MG63 (cell line): ENCODE measurements around the gene GALNTL6. TPM values are rescaled to one million over a fixed set of nuclear protein-coding genes. Genes with fewer than 3 reads are reported as not detected.

Source experiments
- DNase-seq: peaks from one replicate; pipeline ENCODE4 v3.0.0-alpha.2; 2020
- H3K27me3 ChIP-seq: fragments of 250-450 bp; sonication (Bioruptor Pico); 2 replicates; pipeline ENCODE4 v1.5.1; 2020; ENCODE audit warnings: mild to moderate bottlenecking, moderate library complexity
- H3K36me3 ChIP-seq: fragments of 250-450 bp; sonication (Bioruptor Pico); 2 replicates; pipeline ENCODE4 v1.5.1; 2020; ENCODE audit warnings: mild to moderate bottlenecking, moderate library complexity
- H3K4me3 ChIP-seq: fragments of 250-450 bp; sonication (Bioruptor Pico); 2 replicates; pipeline ENCODE4 v1.5.1; 2020; ENCODE audit warnings: mild to moderate bottlenecking, moderate library complexity
- H3K9me3 ChIP-seq: fragments of 250-450 bp; sonication (Bioruptor Pico); 2 replicates; pipeline ENCODE4 v1.5.1; 2020; ENCODE audit warnings: mild to moderate bottlenecking, moderate library complexity
- total RNA-seq: library from RNA; depleted of rRNA; stranded (reverse); fragments of >200 nt; shearing (Covaris generic); gene quantifications from 2 replicates; pipeline ENCODE4 v1.2.3, GENCODE V29; 2014; ENCODE audit warnings: low replicate concordance

GALNTL6 gene
- total RNA-seq, 1 experiment from 2014 or later: not detected

- H3K36me3 ChIP-seq: no peaks in the 10 kb centered on the region
- H3K9me3 ChIP-seq: no peaks in the 10 kb centered on the region; the same call in 1 of the 2 replicates
- DNase-seq: peak; percentile 30
- no peak overlapping the region for H3K4me3 ChIP-seq
- H3K27me3 ChIP-seq: no peaks in the 10 kb centered on the region
These were observed 1183.5 kb downstream of the GALNTL6 start for GRCh38 chr4:172996571-172997216.

GRCh38 chr4:172997217-172997609 is 1184.0 kb downstream of the GALNTL6 start:
- H3K36me3 ChIP-seq: no peaks in the 10 kb centered on the region
- no peak overlapping the region for H3K4me3 ChIP-seq
- H3K27me3 ChIP-seq: no peaks in the 10 kb centered on the region
- no peaks in the 10 kb centered on the region; the same call in 1 of the 2 replicates for H3K9me3 ChIP-seq
- no peak for DNase-seq

- Histone ChIP-seq H3K9me3 (no peaks in the 10 kb centered on the region; the same call in 1 of the 2 replicates), H3K27me3 (no peaks in the 10 kb centered on the region), H3K4me3 (no peak overlapping the region), H3K36me3 (no peaks in the 10 kb centered on the region)
- DNase-seq: no peak
These were observed 1184.7 kb downstream of the GALNTL6 start for GRCh38 chr4:172997856-172998255.

GRCh38 chr4:172998527-172999469 is 1185.6 kb downstream of the GALNTL6 start:
- no peaks in the 10 kb centered on the region; the same call in 1 of the 2 replicates for H3K9me3 ChIP-seq
- no peak overlapping the region for H3K4me3 ChIP-seq
- no peaks in the 10 kb centered on the region for H3K36me3 ChIP-seq
- DNase-seq: peak; percentile 11
- no peaks in the 10 kb centered on the region for H3K27me3 ChIP-seq

GRCh38 chr4:173001571-173001970 is 1188.4 kb downstream of the GALNTL6 start:
- Histone ChIP-seq H3K9me3 (no peaks in the 10 kb centered on the region; the same call in 1 of the 2 replicates), H3K36me3 (no peaks in the 10 kb centered on the region), H3K27me3 (peaks cover 2% of the 10 kb centered on the region; the same call in 1 of the 2 replicates), H3K4me3 (no peak overlapping the region)
- no peak for DNase-seq

- Histone ChIP-seq H3K9me3 (no peaks in the 10 kb centered on the region; the same call in 1 of the 2 replicates), H3K27me3 (peaks cover 2% of the 10 kb centered on the region; the same call in 1 of the 2 replicates), H3K4me3 (no peak overlapping the region), H3K36me3 (no peaks in the 10 kb centered on the region)
- DNase-seq: no peak
These were observed 1189.8 kb downstream of the GALNTL6 start for GRCh38 chr4:173002830-173003561.

GRCh38 chr4:173005912-173006633 is 1192.9 kb downstream of the GALNTL6 start:
- no peak overlapping the region for H3K4me3 ChIP-seq
- DNase-seq: no peak

GRCh38 chr4:173008436-173008835 is 1195.2 kb downstream of the GALNTL6 start:
- Histone ChIP-seq H3K4me3 (no peak overlapping the region), H3K27me3 (peaks cover 2% of the 10 kb centered on the region; the same call in 1 of the 2 replicates), H3K36me3 (no peaks in the 10 kb centered on the region), H3K9me3 (no peaks in the 10 kb centered on the region)
- no peak for DNase-seq

More at GRCh38 chr4:173005912-173006633, 1192.9 kb downstream of the GALNTL6 start:
- Histone ChIP-seq H3K36me3 (no peaks in the 10 kb centered on the region), H3K27me3 (peaks cover 2% of the 10 kb centered on the region; the same call in 1 of the 2 replicates), H3K9me3 (no peaks in the 10 kb centered on the region)

GRCh38 chr4:173009129-173009823 is 1196.1 kb downstream of the GALNTL6 start:
- Histone ChIP-seq H3K4me3 (no peak overlapping the region), H3K27me3 (peaks cover 2% of the 10 kb centered on the region; the same call in 1 of the 2 replicates), H3K36me3 (no peaks in the 10 kb centered on the region), H3K9me3 (no peaks in the 10 kb centered on the region)
- DNase-seq: no peak

GRCh38 chr4:173012608-173013007 is 1199.4 kb downstream of the GALNTL6 start:
- Histone ChIP-seq H3K27me3 (no peaks in the 10 kb centered on the region), H3K9me3 (no peaks in the 10 kb centered on the region), H3K4me3 (no peak overlapping the region), H3K36me3 (no peaks in the 10 kb centered on the region)
- DNase-seq: no peak

GRCh38 chr4:173013232-173013930 is 1200.2 kb downstream of the GALNTL6 start:
- H3K27me3 ChIP-seq: no peaks in the 10 kb centered on the region
- H3K36me3 ChIP-seq: no peaks in the 10 kb centered on the region
- peak; percentile 5 for DNase-seq
- no peak overlapping the region for H3K4me3 ChIP-seq
- no peaks in the 10 kb centered on the region for H3K9me3 ChIP-seq

- no peak overlapping the region for H3K4me3 ChIP-seq
- DNase-seq: peak; percentile 45
- no peaks in the 10 kb centered on the region for H3K27me3 ChIP-seq
- no peaks in the 10 kb centered on the region for H3K36me3 ChIP-seq
- H3K9me3 ChIP-seq: no peaks in the 10 kb centered on the region
These were observed 1200.9 kb downstream of the GALNTL6 start for GRCh38 chr4:173014113-173014558.

- H3K27me3 ChIP-seq: no peaks in the 10 kb centered on the region
- H3K9me3 ChIP-seq: no peaks in the 10 kb centered on the region
- H3K4me3 ChIP-seq: no peak overlapping the region
- no peak for DNase-seq
- H3K36me3 ChIP-seq: no peaks in the 10 kb centered on the region
These were observed 1201.6 kb downstream of the GALNTL6 start for GRCh38 chr4:173014836-173015235.

- no peaks in the 10 kb centered on the region for H3K9me3 ChIP-seq
- H3K36me3 ChIP-seq: no peaks in the 10 kb centered on the region
- no peak overlapping the region for H3K4me3 ChIP-seq
- DNase-seq: no peak
- H3K27me3 ChIP-seq: no peaks in the 10 kb centered on the region
These were observed 1204.6 kb downstream of the GALNTL6 start for GRCh38 chr4:173017802-173018201.

GRCh38 chr4:173018446-173018845 is 1205.2 kb downstream of the GALNTL6 start:
- Histone ChIP-seq H3K36me3 (no peaks in the 10 kb centered on the region), H3K4me3 (no peak overlapping the region), H3K9me3 (no peaks in the 10 kb centered on the region), H3K27me3 (no peaks in the 10 kb centered on the region)
- no peak for DNase-seq
